A549 (cell line): ENCODE data around the gene CEACAM5.

Source experiments
- CTCF ChIP-seq: fragments of >200 bp; sonication (Bioruptor Twin); formaldehyde crosslinking; IDR thresholded peaks from 3 replicates; pipeline ENCODE4 v1.5.1; 2016
- HDAC2 ChIP-seq: fragments of 200-600 bp; sonication (generic); IDR thresholded peaks from 2 replicates; pipeline ENCODE4 v1.6.1; 2016
- RCOR1 ChIP-seq: fragments of 150-350 bp; IDR thresholded peaks from 2 replicates; pipeline ENCODE4 v1.6.1; 2014; ENCODE audit warnings: antibody characterized with exemption, low read length, low read depth
- TF ChIP-seq, protein P1 (sequence below): fragments of 200-600 bp; sonication (generic); IDR thresholded peaks from 2 replicates; pipeline ENCODE4 v1.6.1; 2016; ENCODE audit warnings: antibody characterized with exemption, mild to moderate bottlenecking, moderate library complexity

DNA sequence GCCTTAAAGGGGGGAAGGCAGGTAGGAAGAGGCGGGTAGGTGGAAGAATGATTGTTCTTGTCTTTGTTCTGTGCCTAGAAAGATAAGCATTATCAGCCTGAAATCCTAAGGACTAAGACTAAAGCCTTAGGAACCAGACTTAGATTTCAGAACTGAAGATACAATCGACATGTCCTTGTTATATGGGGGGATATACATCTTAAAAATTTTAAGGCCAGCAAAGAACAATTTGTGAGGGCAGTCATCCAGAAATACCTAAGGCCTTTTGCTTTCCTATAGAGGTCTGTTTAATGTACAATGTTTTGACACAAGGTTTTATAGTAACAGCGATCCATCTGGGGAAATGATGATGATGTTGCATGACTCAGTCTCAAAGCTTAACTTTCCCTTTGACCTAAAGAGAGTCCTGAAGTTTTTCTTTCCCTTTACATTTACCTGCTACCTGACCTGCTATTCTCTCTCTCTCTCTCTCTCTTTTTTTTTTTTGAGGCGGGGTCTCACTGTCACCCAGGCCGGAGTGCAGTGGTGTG lies 26.7 kb downstream of the CEACAM5 start:
- TF ChIP-seq HDAC2 = no peak
- no peak for TF ChIP-seq CTCF
- TF ChIP-seq, protein P1, sequence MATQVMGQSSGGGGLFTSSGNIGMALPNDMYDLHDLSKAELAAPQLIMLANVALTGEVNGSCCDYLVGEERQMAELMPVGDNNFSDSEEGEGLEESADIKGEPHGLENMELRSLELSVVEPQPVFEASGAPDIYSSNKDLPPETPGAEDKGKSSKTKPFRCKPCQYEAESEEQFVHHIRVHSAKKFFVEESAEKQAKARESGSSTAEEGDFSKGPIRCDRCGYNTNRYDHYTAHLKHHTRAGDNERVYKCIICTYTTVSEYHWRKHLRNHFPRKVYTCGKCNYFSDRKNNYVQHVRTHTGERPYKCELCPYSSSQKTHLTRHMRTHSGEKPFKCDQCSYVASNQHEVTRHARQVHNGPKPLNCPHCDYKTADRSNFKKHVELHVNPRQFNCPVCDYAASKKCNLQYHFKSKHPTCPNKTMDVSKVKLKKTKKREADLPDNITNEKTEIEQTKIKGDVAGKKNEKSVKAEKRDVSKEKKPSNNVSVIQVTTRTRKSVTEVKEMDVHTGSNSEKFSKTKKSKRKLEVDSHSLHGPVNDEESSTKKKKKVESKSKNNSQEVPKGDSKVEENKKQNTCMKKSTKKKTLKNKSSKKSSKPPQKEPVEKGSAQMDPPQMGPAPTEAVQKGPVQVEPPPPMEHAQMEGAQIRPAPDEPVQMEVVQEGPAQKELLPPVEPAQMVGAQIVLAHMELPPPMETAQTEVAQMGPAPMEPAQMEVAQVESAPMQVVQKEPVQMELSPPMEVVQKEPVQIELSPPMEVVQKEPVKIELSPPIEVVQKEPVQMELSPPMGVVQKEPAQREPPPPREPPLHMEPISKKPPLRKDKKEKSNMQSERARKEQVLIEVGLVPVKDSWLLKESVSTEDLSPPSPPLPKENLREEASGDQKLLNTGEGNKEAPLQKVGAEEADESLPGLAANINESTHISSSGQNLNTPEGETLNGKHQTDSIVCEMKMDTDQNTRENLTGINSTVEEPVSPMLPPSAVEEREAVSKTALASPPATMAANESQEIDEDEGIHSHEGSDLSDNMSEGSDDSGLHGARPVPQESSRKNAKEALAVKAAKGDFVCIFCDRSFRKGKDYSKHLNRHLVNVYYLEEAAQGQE = no peak
- TF ChIP-seq RCOR1 = no peak
